Panc1 (cell line): Measurements from ENCODE around the gene AGAP1.

Source experiments
- CTCF ChIP-seq: fragments of 450-650 bp; IDR thresholded peaks from 2 replicates; pipeline ENCODE4 v1.5.1; 2017; ENCODE audit warnings: mild to moderate bottlenecking
- POLR2AphosphoS5 ChIP-seq: IDR thresholded peaks from 2 replicates; pipeline ENCODE4 v1.6.1; 2012; ENCODE audit warnings: mild to moderate bottlenecking, low read depth, low read length, moderate library complexity
- TCF7L2 ChIP-seq: IDR thresholded peaks from 2 replicates; pipeline ENCODE4 v1.6.1; 2011; ENCODE audit warnings: mild to moderate bottlenecking, low read depth, low read length, inconsistent platforms

GRCh38 chr2:235705296-235705695 is 211.5 kb downstream of the AGAP1 start:
- TF ChIP-seq POLR2AphosphoS5, result no peak
- no peak for TF ChIP-seq CTCF
- no peak for TF ChIP-seq TCF7L2
